DOHH2 (cell line): ENCODE results near the gene TMPRSS9.

ENCODE experiments used
- H3F3A ChIP-seq: fragments of 200-600 bp; sonication (generic), shearing (Covaris generic); 2 replicates; pipeline ENCODE4 v1.6.0; 2016; ENCODE audit warnings: antibody characterized with exemption, mild to moderate bottlenecking; ENCODE audit not compliant: control insufficient read depth, insufficient read depth
- H3K27ac ChIP-seq: fragments of 200-600 bp; sonication (generic); 2 replicates; pipeline ENCODE4 v1.5.1; 2014; ENCODE audit warnings: low read depth, mild to moderate bottlenecking, low read length, moderate library complexity
- H3K27me3 ChIP-seq: fragments of 200-600 bp; sonication (generic); 2 replicates; pipeline ENCODE4 v1.6.1; 2014; ENCODE audit warnings: mild to moderate bottlenecking, low read length, mixed read lengths; ENCODE audit not compliant: control insufficient read depth
- H3K36me3 ChIP-seq: fragments of 200-600 bp; sonication (generic); 2 replicates; pipeline ENCODE4 v1.6.1; 2014; ENCODE audit warnings: mild to moderate bottlenecking, low read length, moderate library complexity, mixed read lengths; ENCODE audit not compliant: control insufficient read depth
- H3K4me1 ChIP-seq: fragments of 200-600 bp; sonication (generic); 2 replicates; pipeline ENCODE4 v1.6.1; 2014; ENCODE audit warnings: mild to moderate bottlenecking, low read length, mixed read lengths; ENCODE audit not compliant: control insufficient read depth
- H3K4me2 ChIP-seq: fragments of 200-600 bp; sonication (generic); 2 replicates; pipeline ENCODE4 v1.6.0; 2014; ENCODE audit warnings: mild to moderate bottlenecking, low read length, moderate library complexity
- H3K4me3 ChIP-seq: fragments of 200-600 bp; sonication (generic); 2 replicates; pipeline ENCODE4 v1.5.1; 2014; ENCODE audit warnings: mild to moderate bottlenecking, low read length, mixed read lengths
- H3K79me2 ChIP-seq: fragments of 200-600 bp; sonication (generic); 2 replicates; pipeline ENCODE4 v1.6.1; 2014; ENCODE audit warnings: mild to moderate bottlenecking, low read length, mixed read lengths; ENCODE audit not compliant: control insufficient read depth
- H3K9me2 ChIP-seq: fragments of 200-600 bp; sonication (generic); replicated peaks from 2 replicates; pipeline ENCODE4 v1.6.1; 2014; ENCODE audit warnings: mild to moderate bottlenecking, low read length, mixed read lengths; ENCODE audit not compliant: control insufficient read depth
- H3K9me3 ChIP-seq: fragments of 200-600 bp; sonication (generic); 2 replicates; pipeline ENCODE4 v1.6.1; 2014; ENCODE audit warnings: antibody characterized with exemption, low read length, mixed read lengths; ENCODE audit not compliant: control insufficient read depth, insufficient read depth
- H4K20me1 ChIP-seq: fragments of 200-600 bp; sonication (generic); 2 replicates; pipeline ENCODE4 v1.6.0; 2014; ENCODE audit warnings: low read depth, mild to moderate bottlenecking, antibody characterized with exemption, low read length, moderate library complexity; ENCODE audit not compliant: control insufficient read depth, insufficient read depth
- EZH2phosphoT487 ChIP-seq: fragments of 200-600 bp; sonication (generic); IDR thresholded peaks from 2 replicates; pipeline ENCODE4 v1.6.1; 2017; ENCODE audit warnings: borderline replicate concordance, mild to moderate bottlenecking, antibody characterized with exemption, low read length, moderate library complexity, mixed read lengths
- TF ChIP-seq, protein P1 (sequence below): fragments of 200-600 bp; sonication (generic); IDR thresholded peaks from one replicate; pipeline ENCODE4 v1.5.1; 2014; ENCODE audit warnings: antibody characterized with exemption, mild to moderate bottlenecking, low read depth, low read length; ENCODE audit not compliant: poor library complexity, severe bottlenecking

TMPRSS9 gene

DNA sequence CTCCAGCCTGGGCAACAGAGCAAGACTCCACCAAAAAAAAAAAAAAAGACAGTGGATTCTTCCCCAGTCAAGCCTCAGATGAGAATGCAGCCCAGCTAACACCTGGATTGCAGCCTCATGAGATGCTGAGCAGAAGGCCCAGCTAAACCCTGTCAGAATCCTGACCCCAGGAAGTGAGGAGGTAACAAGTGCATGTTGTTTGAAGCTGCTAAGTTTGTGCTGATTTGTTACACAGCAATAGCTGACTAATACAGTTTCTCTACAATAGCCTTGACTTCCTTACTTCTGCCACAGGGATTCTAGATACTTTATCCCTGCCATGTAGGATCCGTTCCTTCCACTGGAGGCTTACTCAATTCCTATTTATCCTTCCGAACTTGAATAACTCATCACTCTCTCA, 20.5 kb downstream of the TMPRSS9 start:
- H3K79me2 ChIP-seq = no peaks in the 10 kb centered on the region
- no peaks in the 10 kb centered on the region for H4K20me1 ChIP-seq
- no peak overlapping the region for H3K4me2 ChIP-seq
- peaks cover 8% of the 10 kb centered on the region for H3K27me3 ChIP-seq
- H3K4me1 ChIP-seq = peaks cover 6% of the 10 kb centered on the region
- H3K36me3 ChIP-seq = no peaks in the 10 kb centered on the region
- H3K9me2 ChIP-seq = no peaks in the 10 kb centered on the region
- TF ChIP-seq, protein P1, sequence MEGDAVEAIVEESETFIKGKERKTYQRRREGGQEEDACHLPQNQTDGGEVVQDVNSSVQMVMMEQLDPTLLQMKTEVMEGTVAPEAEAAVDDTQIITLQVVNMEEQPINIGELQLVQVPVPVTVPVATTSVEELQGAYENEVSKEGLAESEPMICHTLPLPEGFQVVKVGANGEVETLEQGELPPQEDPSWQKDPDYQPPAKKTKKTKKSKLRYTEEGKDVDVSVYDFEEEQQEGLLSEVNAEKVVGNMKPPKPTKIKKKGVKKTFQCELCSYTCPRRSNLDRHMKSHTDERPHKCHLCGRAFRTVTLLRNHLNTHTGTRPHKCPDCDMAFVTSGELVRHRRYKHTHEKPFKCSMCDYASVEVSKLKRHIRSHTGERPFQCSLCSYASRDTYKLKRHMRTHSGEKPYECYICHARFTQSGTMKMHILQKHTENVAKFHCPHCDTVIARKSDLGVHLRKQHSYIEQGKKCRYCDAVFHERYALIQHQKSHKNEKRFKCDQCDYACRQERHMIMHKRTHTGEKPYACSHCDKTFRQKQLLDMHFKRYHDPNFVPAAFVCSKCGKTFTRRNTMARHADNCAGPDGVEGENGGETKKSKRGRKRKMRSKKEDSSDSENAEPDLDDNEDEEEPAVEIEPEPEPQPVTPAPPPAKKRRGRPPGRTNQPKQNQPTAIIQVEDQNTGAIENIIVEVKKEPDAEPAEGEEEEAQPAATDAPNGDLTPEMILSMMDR = no peak
- no peak for TF ChIP-seq EZH2phosphoT487
- no peak overlapping the region for H3K4me3 ChIP-seq
- no peaks in the 10 kb centered on the region for H3F3A ChIP-seq
- peaks cover 21% of the 10 kb centered on the region for H3K9me3 ChIP-seq
- H3K27ac ChIP-seq = no peak overlapping the region

DNA sequence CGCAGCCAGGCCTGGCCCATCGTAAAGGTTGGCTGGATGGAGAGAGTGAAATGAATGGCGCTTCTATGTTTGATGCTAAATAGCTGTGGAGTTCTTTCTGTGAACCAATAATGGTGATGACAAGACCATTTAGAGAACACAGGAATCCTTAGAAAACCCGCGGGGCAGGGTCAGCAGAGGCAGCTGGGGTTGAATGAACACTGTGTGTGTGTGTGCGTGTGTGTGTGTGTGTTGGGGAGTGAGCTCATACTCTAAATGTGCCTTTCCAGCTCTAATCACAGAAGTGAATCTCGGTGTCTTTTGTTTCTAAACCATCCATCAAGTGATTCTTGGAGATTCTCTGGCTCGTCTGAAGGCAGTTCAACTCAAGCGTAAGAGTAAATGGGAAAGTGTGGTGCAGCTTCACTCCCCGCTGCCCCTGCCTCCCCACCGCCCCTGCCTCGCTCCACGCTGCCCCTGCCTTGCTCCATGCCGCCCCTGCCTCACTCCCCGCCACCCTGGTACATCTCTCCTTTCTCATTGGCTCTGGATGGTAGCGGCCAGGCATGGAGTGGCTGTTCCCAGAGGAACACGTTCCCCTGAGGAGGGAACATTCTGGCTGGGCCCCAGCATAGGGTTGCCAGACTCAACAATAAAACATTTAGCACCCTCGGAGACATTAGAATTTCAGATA, 21.2 kb downstream of the TMPRSS9 start:
- H3K36me3 ChIP-seq = no peaks in the 10 kb centered on the region
- no peak overlapping the region for H3K4me3 ChIP-seq
- H3K27me3 ChIP-seq = peaks cover 8% of the 10 kb centered on the region
- no peak for TF ChIP-seq EZH2phosphoT487
- TF ChIP-seq, protein P1 = no peak
- H4K20me1 ChIP-seq = no peaks in the 10 kb centered on the region
- no peak overlapping the region for H3K4me2 ChIP-seq
- peaks cover 16% of the 10 kb centered on the region for H3K9me3 ChIP-seq
- H3K9me2 ChIP-seq = no peaks in the 10 kb centered on the region
- no peak overlapping the region for H3K27ac ChIP-seq
- H3F3A ChIP-seq = no peaks in the 10 kb centered on the region
- peaks cover 6% of the 10 kb centered on the region for H3K4me1 ChIP-seq
- H3K79me2 ChIP-seq = no peaks in the 10 kb centered on the region

DNA sequence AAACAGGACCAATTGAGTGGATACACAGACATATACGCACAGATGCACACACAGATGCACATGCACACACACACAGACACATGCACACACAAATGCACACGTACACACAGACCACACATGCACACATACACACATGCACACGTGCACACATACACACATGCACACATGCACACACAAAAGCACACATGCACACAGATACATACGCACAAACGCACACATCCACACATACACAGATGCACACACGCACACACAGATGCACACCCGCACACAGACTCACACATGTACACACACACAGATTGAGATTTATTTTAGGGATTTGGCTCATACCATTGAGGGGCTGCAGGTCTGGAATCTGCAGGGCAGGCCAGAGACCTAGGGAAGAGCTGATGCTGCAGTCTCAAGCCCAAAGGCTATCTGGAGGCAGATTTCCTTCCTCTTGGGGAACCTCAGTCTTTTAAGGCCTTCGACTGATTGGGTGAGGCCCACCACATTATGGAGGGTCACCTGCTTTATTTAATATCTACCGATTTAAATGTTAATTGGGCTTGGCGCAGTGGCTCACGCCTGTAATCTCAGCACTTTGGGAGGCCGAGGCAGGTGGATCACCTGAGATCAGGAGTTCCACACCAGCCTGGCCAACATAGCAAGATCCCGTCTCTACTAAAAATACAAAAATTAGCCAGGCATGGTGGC, 22.6 kb downstream of the TMPRSS9 start:
- no peak for TF ChIP-seq EZH2phosphoT487
- Histone ChIP-seq H3K27me3 (peaks cover 12% of the 10 kb centered on the region), H4K20me1 (no peaks in the 10 kb centered on the region), H3K9me2 (no peaks in the 10 kb centered on the region), H3K27ac (no peak overlapping the region), H3F3A (no peaks in the 10 kb centered on the region), H3K4me3 (no peak overlapping the region), H3K4me2 (no peak overlapping the region), H3K9me3 (peaks cover 15% of the 10 kb centered on the region), H3K4me1 (peaks cover 6% of the 10 kb centered on the region), H3K36me3 (no peaks in the 10 kb centered on the region), H3K79me2 (no peaks in the 10 kb centered on the region)

DNA sequence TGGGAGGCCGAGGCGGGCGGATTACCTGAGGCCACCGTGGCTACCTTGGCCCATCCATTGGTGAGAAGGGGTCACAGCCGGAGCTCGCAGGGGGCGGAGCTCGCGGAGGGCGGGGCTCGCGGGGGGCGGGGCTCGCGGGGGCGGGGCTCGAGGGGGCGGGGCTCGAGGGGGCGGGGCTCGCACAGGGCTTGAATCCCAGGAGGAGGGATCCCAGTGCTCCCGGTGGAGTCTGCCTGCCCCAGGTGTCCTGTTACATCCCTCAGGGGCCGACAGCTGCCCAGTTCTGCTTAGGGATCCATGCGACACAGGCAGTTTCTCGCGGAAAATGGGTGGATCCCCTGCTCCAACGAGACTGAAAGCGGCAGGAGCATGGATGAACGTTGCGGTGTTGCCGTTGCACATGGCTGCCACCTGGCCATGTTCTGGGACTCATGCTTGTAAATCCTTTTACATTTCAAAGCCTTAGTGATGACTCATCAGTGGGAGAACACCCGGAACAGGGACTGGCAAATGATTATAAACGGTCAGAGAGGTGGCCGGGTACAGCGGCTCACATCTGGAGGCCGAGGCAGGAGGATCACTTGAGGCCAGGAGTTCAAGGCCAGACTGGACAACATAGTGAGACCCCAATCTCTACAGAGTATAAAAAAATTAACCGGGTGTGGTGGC, 25.1 kb downstream of the TMPRSS9 start:
- H3K4me2 ChIP-seq = no peak overlapping the region
- peaks cover 3% of the 10 kb centered on the region; the same call in 1 of the 2 replicates for H3K9me3 ChIP-seq
- no peaks in the 10 kb centered on the region for H3K9me2 ChIP-seq
- H3K27me3 ChIP-seq = peaks cover 20% of the 10 kb centered on the region
- no peaks in the 10 kb centered on the region for H3K36me3 ChIP-seq
- H3K27ac ChIP-seq = no peak overlapping the region
- H3K79me2 ChIP-seq = no peaks in the 10 kb centered on the region
- H4K20me1 ChIP-seq = no peaks in the 10 kb centered on the region
- TF ChIP-seq EZH2phosphoT487 = no peak
- TF ChIP-seq, protein P1 = no peak
- no peaks in the 10 kb centered on the region for H3F3A ChIP-seq
- H3K4me1 ChIP-seq = peaks cover 6% of the 10 kb centered on the region
- no peak overlapping the region for H3K4me3 ChIP-seq
